HepG2 (cell line): ENCODE data around the gene CCDC74B. TPM values are rescaled to one million over a fixed set of nuclear protein-coding genes. Genes with fewer than 3 reads are reported as not detected.
A peak's percentile ranks its signal among the peaks of the same experiment; 100 is the strongest.

Experiments
- ARID2 ChIP-seq: sonication (generic); formaldehyde crosslinking; IDR thresholded peaks from 2 replicates; pipeline ENCODE4 v1.8.1; 2022; ENCODE audit warnings: mild to moderate bottlenecking, missing genetic modification reagents, borderline replicate concordance
- BRD4 ChIP-seq: sonication (generic); formaldehyde crosslinking; IDR thresholded peaks from 2 replicates; pipeline ENCODE4 v1.4.0; 2020; ENCODE audit warnings: missing genetic modification reagents
- CBX2 ChIP-seq, 2 experiments: fragments of 200-600 bp in 1 of 2; sonication (generic); formaldehyde crosslinking in 1 of 2; IDR thresholded peaks; 2 replicates each; pipeline versions ENCODE4 v1.7.0 to v1.8.1; 2018 to 2022; ENCODE audit warnings: low read depth in 2 of 2, low read length in 1 of 2, mild to moderate bottlenecking in 1 of 2, missing genetic modification reagents in 1 of 2
- ELK4 ChIP-seq: sonication (generic); formaldehyde crosslinking; IDR thresholded peaks from 2 replicates; pipeline ENCODE4 v1.9.0; 2021; ENCODE audit warnings: missing genetic modification reagents, borderline replicate concordance
- GLI4 ChIP-seq: sonication (generic); formaldehyde crosslinking; IDR thresholded peaks from 2 replicates; pipeline ENCODE4 v1.5.1; 2020; ENCODE audit warnings: missing genetic modification reagents, mild to moderate bottlenecking, moderate library complexity, borderline replicate concordance
- HMGA1 ChIP-seq: sonication (generic); formaldehyde crosslinking; conservative IDR thresholded peaks from 2 replicates; pipeline ENCODE4 v1.4.0; 2020; ENCODE audit warnings: missing genetic modification reagents
- HNRNPL ChIP-seq: fragments of 200-400 bp; formaldehyde crosslinking; IDR thresholded peaks from 2 replicates; pipeline ENCODE4 v1.6.1; 2017; ENCODE audit warnings: mild to moderate bottlenecking, low read depth, low read length
- HOXA3 ChIP-seq: sonication (generic); formaldehyde crosslinking; IDR thresholded peaks from 2 replicates; pipeline ENCODE4 v1.5.0; 2020; ENCODE audit warnings: missing genetic modification reagents
- IRF9 ChIP-seq: sonication (generic); formaldehyde crosslinking; IDR thresholded peaks from 2 replicates; pipeline ENCODE4 v1.8.0; 2022; ENCODE audit warnings: missing genetic modification reagents, mild to moderate bottlenecking, borderline replicate concordance
- MTF2 ChIP-seq: sonication (generic); formaldehyde crosslinking; IDR thresholded peaks from 2 replicates; pipeline ENCODE4 v1.5.0; 2020; ENCODE audit warnings: missing genetic modification reagents, borderline replicate concordance
- MXD3 ChIP-seq: IDR thresholded peaks from 2 replicates; pipeline ENCODE4 v1.6.1; 2016; ENCODE audit warnings: mild to moderate bottlenecking, missing biosample characterization, missing genetic modification reagents
- NFE2L1 ChIP-seq: sonication (generic); formaldehyde crosslinking; IDR thresholded peaks from 2 replicates; pipeline ENCODE4 v1.4.0; 2020; ENCODE audit warnings: missing genetic modification reagents, mild to moderate bottlenecking, borderline replicate concordance
- NR2F2 ChIP-seq: IDR thresholded peaks from 2 replicates; pipeline ENCODE4 v1.6.1; 2012; ENCODE audit warnings: low read depth, inconsistent platforms, borderline replicate concordance
- PRDM4 ChIP-seq: sonication (generic); formaldehyde crosslinking; IDR thresholded peaks from 2 replicates; pipeline ENCODE4 v1.9.0; 2021; ENCODE audit warnings: missing genetic modification reagents, borderline replicate concordance
- SPEN ChIP-seq: sonication (generic); formaldehyde crosslinking; IDR thresholded peaks from 2 replicates; pipeline ENCODE4 v1.5.1; 2020; ENCODE audit warnings: low read depth, mild to moderate bottlenecking, missing genetic modification reagents
- TAF1 ChIP-seq: sonication (generic); formaldehyde crosslinking; IDR thresholded peaks from 2 replicates; pipeline ENCODE4 v1.4.0; 2020; ENCODE audit warnings: missing genetic modification reagents
- TEAD3 ChIP-seq: optimal IDR thresholded peaks from 2 replicates; pipeline ENCODE3; 2016; ENCODE audit warnings: borderline replicate concordance
- ZFP37 ChIP-seq: sonication (generic); formaldehyde crosslinking; IDR thresholded peaks from 2 replicates; pipeline ENCODE4 v1.4.0; 2020; ENCODE audit warnings: missing genetic modification reagents, borderline replicate concordance
- ZIK1 ChIP-seq: sonication (generic); formaldehyde crosslinking; IDR thresholded peaks from 2 replicates; pipeline ENCODE4 v1.5.0; 2020; ENCODE audit warnings: mild to moderate bottlenecking, low read depth, missing genetic modification reagents, borderline replicate concordance
- ZNF235 ChIP-seq: sonication (generic); formaldehyde crosslinking; IDR thresholded peaks from 2 replicates; pipeline ENCODE4 v1.8.1; 2023; ENCODE audit warnings: mild to moderate bottlenecking, missing genetic modification reagents, borderline replicate concordance
- ZNF329 ChIP-seq: sonication (generic); formaldehyde crosslinking; IDR thresholded peaks from 2 replicates; pipeline ENCODE4 v1.9.0; 2021; ENCODE audit warnings: low read depth, mild to moderate bottlenecking, missing genetic modification reagents
- ZNF446 ChIP-seq: sonication (generic); formaldehyde crosslinking; IDR thresholded peaks from 2 replicates; pipeline ENCODE4 v1.5.0; 2020; ENCODE audit warnings: mild to moderate bottlenecking, missing genetic modification reagents
- ZNF549 ChIP-seq: sonication (generic); formaldehyde crosslinking; IDR thresholded peaks from 2 replicates; pipeline ENCODE4 v1.5.0; 2020; ENCODE audit warnings: missing genetic modification reagents
- ZNF724P ChIP-seq: sonication (generic); formaldehyde crosslinking; IDR thresholded peaks from 2 replicates; pipeline ENCODE4 v1.8.0; 2022; ENCODE audit warnings: missing genetic modification reagents, borderline replicate concordance
- ZNF839 ChIP-seq: sonication (generic); formaldehyde crosslinking; IDR thresholded peaks from 2 replicates; pipeline ENCODE4 v1.4.0; 2020; ENCODE audit warnings: missing genetic modification reagents, mild to moderate bottlenecking, borderline replicate concordance
- polyA plus RNA-seq, 8 experiments: library from polyadenylated mRNA; depleted of rRNA in 3 of 8; stranded (reverse) in 7 of 8; unstranded in 1 of 8; fragments of >200 nt; fragmentation: Illumina TruSeq in 4 of 8; extraction: Trizol in 4 of 8; gene quantifications; 2 replicates each; pipeline versions ENCODE4 v1.2.1 to v1.2.3, GENCODE V29; 2011 to 2016; ENCODE audit warnings: low read depth in 4 of 8, missing spikeins in 1 of 8, mixed read lengths in 1 of 8; ENCODE audit not compliant: insufficient read depth in 1 of 8
- total RNA-seq, 5 experiments: library from RNA; depleted of rRNA; stranded (reverse); fragments of >200 nt; fragmentation: Illumina TruSeq; extraction: Trizol; gene quantifications; 2 replicates each; pipeline ENCODE4 v1.2.3, GENCODE V29; 2016; ENCODE audit warnings: low read depth in 1 of 5

Gene CCDC74B
- total and polyA plus RNA-seq, 2 of the 13 experiments (the other 11 are each of a cell fraction or from before 2014, with no cell fraction given): 0.07 to 0.11 TPM

GRCh38 chr2:130183512-130184373, 38.8 kb upstream of the CCDC74B start (continued):
- no peak for TF ChIP-seq NFE2L1 (CRISPR knock-in tag)
- TF ChIP-seq ELK4 (CRISPR knock-in tag): no peak
- TF ChIP-seq TEAD3 (CRISPR knock-in tag): no peak
- no peak for TF ChIP-seq ZIK1
- TF ChIP-seq PRDM4 (CRISPR knock-in tag): no peak
- no peak for TF ChIP-seq ZNF549
- TF ChIP-seq HMGA1 (CRISPR knock-in tag): no peak
- no peak for TF ChIP-seq MTF2 (CRISPR knock-in tag)
- peak; percentile 87 for TF ChIP-seq HNRNPL
- no peak for TF ChIP-seq ZNF724P (CRISPR knock-in tag)
- no peak for TF ChIP-seq GLI4 (CRISPR knock-in tag)
- no peak; the same call in 1 of the 2 replicates for TF ChIP-seq IRF9 (CRISPR knock-in tag)
- no peak for TF ChIP-seq ZFP37 (CRISPR knock-in tag)
- TF ChIP-seq TAF1 (CRISPR knock-in tag): peak; percentile 24; the same call in 1 of the 2 replicates
- no peak for TF ChIP-seq ZNF839 (CRISPR knock-in tag)
- no peak for TF ChIP-seq ARID2 (CRISPR knock-in tag)
- no peak for TF ChIP-seq ZNF446 (CRISPR knock-in tag)
- TF ChIP-seq SPEN: no peak
- no peak for TF ChIP-seq MXD3 (CRISPR knock-in tag)
- TF ChIP-seq NR2F2: no peak
- TF ChIP-seq ZNF329 (CRISPR knock-in tag): no peak
- 0 out of 2 replicates have a peak, but pooled peaks have one; percentile 21 for TF ChIP-seq HOXA3
- no peak for TF ChIP-seq ZNF235
- TF ChIP-seq BRD4 (CRISPR knock-in tag): no peak
- no peak for TF ChIP-seq CBX2 (IDR thresholded peaks at IDR 0.05; ENCODE audit: low read depth, low read length)
- no peak for TF ChIP-seq CBX2 (CRISPR knock-in tag; IDR thresholded peaks at IDR 0.05; ENCODE audit: low read depth)
